HEK293 (cell line): Measurements from ENCODE around the gene EFNA2.
A peak's percentile ranks its signal among the peaks of the same experiment; 100 is the strongest.

Experiments used
- AEBP2 ChIP-seq: fragments of 450-650 bp; formaldehyde crosslinking; IDR thresholded peaks from 2 replicates; pipeline ENCODE4 v1.5.1; 2016; ENCODE audit warnings: missing biosample characterization, missing genetic modification characterization, borderline replicate concordance
- FEZF1 ChIP-seq: fragments of 450-650 bp; formaldehyde crosslinking; IDR thresholded peaks from 2 replicates; pipeline ENCODE4 v1.5.1; 2016; ENCODE audit warnings: missing biosample characterization, missing genetic modification characterization
- GLIS2 ChIP-seq: fragments of 450-650 bp; formaldehyde crosslinking; IDR thresholded peaks from 2 replicates; pipeline ENCODE4 v1.5.1; 2016; ENCODE audit warnings: missing biosample characterization, missing genetic modification characterization
- KLF1 ChIP-seq: fragments of 450-650 bp; formaldehyde crosslinking; IDR thresholded peaks from 2 replicates; pipeline ENCODE4 v1.5.1; 2016; ENCODE audit warnings: missing biosample characterization, missing genetic modification characterization
- KLF16 ChIP-seq: fragments of 450-650 bp; formaldehyde crosslinking; IDR thresholded peaks from 2 replicates; pipeline ENCODE4 v1.5.1; 2017; ENCODE audit warnings: missing biosample characterization, missing genetic modification characterization
- KLF7 ChIP-seq: fragments of 450-650 bp; formaldehyde crosslinking; IDR thresholded peaks from 2 replicates; pipeline ENCODE4 v1.5.1; 2016; ENCODE audit warnings: missing biosample characterization, missing genetic modification characterization, borderline replicate concordance
- MEIS1 ChIP-seq: sonication (generic); formaldehyde crosslinking; IDR thresholded peaks from 2 replicates; pipeline ENCODE4 v1.8.1; 2022; ENCODE audit warnings: missing genetic modification reagents, mild to moderate bottlenecking, borderline replicate concordance
- RBAK ChIP-seq: fragments of 450-650 bp; formaldehyde crosslinking; IDR thresholded peaks from 2 replicates; pipeline ENCODE4 v1.5.1; 2016; ENCODE audit warnings: missing biosample characterization, missing genetic modification characterization
- SP3 ChIP-seq: fragments of 450-650 bp; formaldehyde crosslinking; IDR thresholded peaks from 2 replicates; pipeline ENCODE4 v1.5.1; 2016; ENCODE audit warnings: missing biosample characterization, missing genetic modification characterization
- TRIM28 ChIP-seq: IDR thresholded peaks from 2 replicates; pipeline ENCODE4 v1.6.1; 2011; ENCODE audit warnings: low read length, control low read depth, borderline replicate concordance
- WT1 ChIP-seq: fragments of 450-650 bp; formaldehyde crosslinking; IDR thresholded peaks from 2 replicates; pipeline ENCODE4 v1.5.1; 2016; ENCODE audit warnings: missing biosample characterization, missing genetic modification characterization
- YY2 ChIP-seq: fragments of 450-650 bp; formaldehyde crosslinking; IDR thresholded peaks from 2 replicates; pipeline ENCODE4 v1.5.1; 2016; ENCODE audit warnings: missing biosample characterization, missing genetic modification characterization
- ZBTB11 ChIP-seq: fragments of 450-650 bp; formaldehyde crosslinking; conservative IDR thresholded peaks from 2 replicates; pipeline ENCODE4 v1.5.1; 2016; ENCODE audit warnings: low read depth, missing biosample characterization, missing genetic modification characterization
- ZEB2 ChIP-seq: fragments of 450-650 bp; formaldehyde crosslinking; IDR thresholded peaks from 2 replicates; pipeline ENCODE4 v1.5.1; 2016; ENCODE audit warnings: missing biosample characterization, missing genetic modification characterization
- ZFHX2 ChIP-seq: fragments of 450-650 bp; formaldehyde crosslinking; conservative IDR thresholded peaks from 2 replicates; pipeline ENCODE4 v1.5.1; 2016; ENCODE audit warnings: missing biosample characterization, missing genetic modification characterization
- ZNF169 ChIP-seq: fragments of 450-650 bp; formaldehyde crosslinking; IDR thresholded peaks from 2 replicates; pipeline ENCODE4 v1.5.1; 2016; ENCODE audit warnings: missing biosample characterization, missing genetic modification characterization
- ZNF24 ChIP-seq: fragments of 450-650 bp; formaldehyde crosslinking; IDR thresholded peaks from 2 replicates; pipeline ENCODE4 v1.5.1; 2016; ENCODE audit warnings: missing biosample characterization, missing genetic modification characterization
- ZNF248 ChIP-seq: fragments of 450-650 bp; formaldehyde crosslinking; IDR thresholded peaks from 2 replicates; pipeline ENCODE4 v1.5.1; 2017; ENCODE audit warnings: missing biosample characterization, missing genetic modification characterization
- ZNF335 ChIP-seq: fragments of 450-650 bp; formaldehyde crosslinking; conservative IDR thresholded peaks from 2 replicates; pipeline ENCODE4 v1.5.1; 2016; ENCODE audit warnings: missing biosample characterization, missing genetic modification characterization
- ZNF341 ChIP-seq: fragments of 450-650 bp; formaldehyde crosslinking; IDR thresholded peaks from 2 replicates; pipeline ENCODE4; 2016; ENCODE audit warnings: low read depth, missing biosample characterization, missing genetic modification characterization
- ZNF398 ChIP-seq: fragments of 450-650 bp; formaldehyde crosslinking; IDR thresholded peaks from 2 replicates; pipeline ENCODE4 v1.5.1; 2017; ENCODE audit warnings: missing biosample characterization, missing genetic modification characterization
- ZNF473 ChIP-seq: fragments of 450-650 bp; formaldehyde crosslinking; IDR thresholded peaks from 2 replicates; pipeline ENCODE4 v1.5.1; 2017; ENCODE audit warnings: missing biosample characterization, missing genetic modification characterization
- ZNF555 ChIP-seq: fragments of 450-650 bp; formaldehyde crosslinking; conservative IDR thresholded peaks from 2 replicates; pipeline ENCODE4 v1.5.1; 2017; ENCODE audit warnings: missing biosample characterization, mild to moderate bottlenecking, missing genetic modification characterization, inconsistent platforms
- ZNF561 ChIP-seq: fragments of 450-650 bp; IDR thresholded peaks from 2 replicates; pipeline ENCODE4 v1.5.1; 2018; ENCODE audit warnings: missing biosample characterization, missing genetic modification characterization, borderline replicate concordance
- ZNF664 ChIP-seq: fragments of 450-650 bp; formaldehyde crosslinking; IDR thresholded peaks from 2 replicates; pipeline ENCODE4 v1.5.1; 2016; ENCODE audit warnings: missing biosample characterization, missing genetic modification characterization
- ZNF692 ChIP-seq: fragments of 450-650 bp; formaldehyde crosslinking; IDR thresholded peaks from 2 replicates; pipeline ENCODE4 v1.5.1; 2016; ENCODE audit warnings: missing biosample characterization, missing genetic modification characterization
- ZNF701 ChIP-seq: fragments of 450-650 bp; formaldehyde crosslinking; IDR thresholded peaks from 2 replicates; pipeline ENCODE4 v1.5.1; 2016; ENCODE audit warnings: missing biosample characterization, missing genetic modification characterization
- ZSCAN30 ChIP-seq: fragments of 450-650 bp; IDR thresholded peaks from 2 replicates; pipeline ENCODE4 v1.5.1; 2018; ENCODE audit warnings: missing biosample characterization, mild to moderate bottlenecking, missing genetic modification characterization, moderate library complexity
- ZSCAN4 ChIP-seq: fragments of 450-650 bp; formaldehyde crosslinking; IDR thresholded peaks from 2 replicates; pipeline ENCODE4 v1.5.1; 2017; ENCODE audit warnings: missing biosample characterization, missing genetic modification characterization
- TF ChIP-seq, protein P1 (sequence below): fragments of 450-650 bp; formaldehyde crosslinking; IDR thresholded peaks from 2 replicates; pipeline ENCODE4 v1.5.1; 2016; ENCODE audit warnings: missing biosample characterization, missing genetic modification characterization, low read depth

EFNA2 gene

GRCh38 chr19:1274852-1275259, 10.8 kb upstream of the EFNA2 start (continued):
- TF ChIP-seq KLF16 (tag by site-specific recombination) (peak; percentile 78), RBAK (tag by site-specific recombination) (no peak), GLIS2 (tag by site-specific recombination) (peak; percentile 74), ZNF169 (tag by site-specific recombination) (no peak), ZBTB11 (tag by site-specific recombination) (0 out of 2 replicates have a peak, but pooled peaks have one; percentile 33), FEZF1 (no peak), ZEB2 (peak; percentile 91), ZNF561 (no peak), YY2 (tag by site-specific recombination) (no peak), ZNF664 (tag by site-specific recombination) (no peak), ZSCAN30 (no peak), MEIS1 (CRISPR knock-in tag) (no peak), ZNF335 (0 out of 2 replicates have a peak, but pooled peaks have one; percentile 14), ZNF692 (tag by site-specific recombination) (peak; percentile 78), ZSCAN4 (tag by site-specific recombination) (peak; percentile 41; the same call in 1 of the 2 replicates), ZNF473 (tag by site-specific recombination) (peak; percentile 48; the same call in 1 of the 2 replicates), ZNF341 (0 out of 2 replicates have a peak, but pooled peaks have one; percentile 8), KLF7 (tag by site-specific recombination) (0 out of 2 replicates have a peak, but pooled peaks have one; percentile 75), AEBP2 (tag by site-specific recombination) (no peak), ZNF701 (tag by site-specific recombination) (no peak), ZNF248 (tag by site-specific recombination) (no peak), WT1 (peak; percentile 69), ZNF24 (tag by site-specific recombination) (peak; percentile 80), ZNF555 (no peak), ZNF398 (tag by site-specific recombination) (peak; percentile 52), ZFHX2 (tag by site-specific recombination) (peak; percentile 35), KLF1 (peak; percentile 60), SP3 (tag by site-specific recombination) (no peak), TRIM28 (no peak)
- TF ChIP-seq, protein P1, sequence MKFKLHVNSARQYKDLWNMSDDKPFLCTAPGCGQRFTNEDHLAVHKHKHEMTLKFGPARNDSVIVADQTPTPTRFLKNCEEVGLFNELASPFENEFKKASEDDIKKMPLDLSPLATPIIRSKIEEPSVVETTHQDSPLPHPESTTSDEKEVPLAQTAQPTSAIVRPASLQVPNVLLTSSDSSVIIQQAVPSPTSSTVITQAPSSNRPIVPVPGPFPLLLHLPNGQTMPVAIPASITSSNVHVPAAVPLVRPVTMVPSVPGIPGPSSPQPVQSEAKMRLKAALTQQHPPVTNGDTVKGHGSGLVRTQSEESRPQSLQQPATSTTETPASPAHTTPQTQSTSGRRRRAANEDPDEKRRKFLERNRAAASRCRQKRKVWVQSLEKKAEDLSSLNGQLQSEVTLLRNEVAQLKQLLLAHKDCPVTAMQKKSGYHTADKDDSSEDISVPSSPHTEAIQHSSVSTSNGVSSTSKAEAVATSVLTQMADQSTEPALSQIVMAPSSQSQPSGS (tag by site-specific recombination): no peak
